ENCODE measurements around the gene STRN3.

STRN3 gene

GRCh38 chr14:30995689-30996088, 30.5 kb downstream of the STRN3 start:
- no peak overlapping the region for H3K18ac ChIP-seq (ENCODE audit: low read length)
- H3K36me3 ChIP-seq (ENCODE audit: control insufficient read depth in 1 of 2, insufficient read depth in 2 of 2, low read length in 2 of 2): peaks cover 2 to 3% of the 10 kb centered on the region in 2 experiments
- no peaks in the 10 kb centered on the region for H3K27me3 ChIP-seq (ENCODE audit: insufficient read depth, low read length)
- no peak overlapping the region for H2AFZ ChIP-seq (ENCODE audit: insufficient read depth, low read length, poor library complexity)
- no peak overlapping the region for H3K9ac ChIP-seq (ENCODE audit: low read length)
- no peak overlapping the region for H4K8ac ChIP-seq (ENCODE audit: low read depth, low read length)
- H3K79me2 ChIP-seq (ENCODE audit: control insufficient read depth, insufficient read depth, low read length, poor library complexity): peaks cover 5% of the 10 kb centered on the region
- no peak overlapping the region for H2BK120ac ChIP-seq (ENCODE audit: insufficient read depth, low read length, poor library complexity)
- no peak overlapping the region for H4K12ac ChIP-seq (ENCODE audit: low read depth, low read length)
- DNase-seq: no peak
- H2BK12ac ChIP-seq (ENCODE audit: low read length): no peak overlapping the region
- no peak overlapping the region for H2BK5ac ChIP-seq (ENCODE audit: low read depth, low read length, poor library complexity)
- no peak overlapping the region for H2AK5ac ChIP-seq (ENCODE audit: low read length)
- H4K91ac ChIP-seq (ENCODE audit: low read depth, low read length): no peak overlapping the region
- no peaks in the 10 kb centered on the region for H3K79me1 ChIP-seq (ENCODE audit: low read length)
- no peaks in the 10 kb centered on the region for H3K4me1 ChIP-seq (ENCODE audit: control insufficient read depth in 1 of 2, insufficient read depth in 2 of 2, low read length in 2 of 2)
- H3K9me3 ChIP-seq (ENCODE audit: insufficient read depth, low read depth, low read length): peaks cover 1% of the 10 kb centered on the region
- H3K27ac ChIP-seq (ENCODE audit: low read depth, low read length): no peak overlapping the region
- no peak overlapping the region for H3K23ac ChIP-seq (ENCODE audit: low read length)
- no peak overlapping the region for H3K4ac ChIP-seq (ENCODE audit: low read depth, low read length)
- no peak overlapping the region for H3K4me2 ChIP-seq (ENCODE audit: low read length)
- no CpG with 5 or more reads among the region's 3 CpGs for WGBS (ENCODE audit: extremely low coverage, insufficient coverage, insufficient read length)
- H3K4me3 ChIP-seq (ENCODE audit: low read depth, low read length): no peak overlapping the region
- H3K14ac ChIP-seq (ENCODE audit: low read length): no peak overlapping the region

GRCh38 chr14:30994681-30995620, 31.2 kb downstream of the STRN3 start:
- Histone ChIP-seq H3K79me2 (ENCODE audit: control insufficient read depth, insufficient read depth, low read length, poor library complexity) (peaks cover 5% of the 10 kb centered on the region), H2BK12ac (ENCODE audit: low read length) (no peak overlapping the region), H3K36me3 (ENCODE audit: control insufficient read depth in 1 of 2, insufficient read depth in 2 of 2, low read length in 2 of 2) (peaks cover 2 to 3% of the 10 kb centered on the region in 2 experiments), H3K4me3 (ENCODE audit: low read depth, low read length) (no peak overlapping the region), H3K23ac (ENCODE audit: low read length) (no peak overlapping the region), H3K4me1 (ENCODE audit: control insufficient read depth in 1 of 2, insufficient read depth in 2 of 2, low read length in 2 of 2) (no peaks in the 10 kb centered on the region), H3K14ac (ENCODE audit: low read length) (no peak overlapping the region), H3K27me3 (ENCODE audit: insufficient read depth, low read length) (no peaks in the 10 kb centered on the region), H2BK5ac (ENCODE audit: low read depth, low read length, poor library complexity) (no peak overlapping the region), H3K4me2 (ENCODE audit: low read length) (no peak overlapping the region), H3K4ac (ENCODE audit: low read depth, low read length) (no peak overlapping the region), H3K9ac (ENCODE audit: low read length) (no peak overlapping the region), H4K12ac (ENCODE audit: low read depth, low read length) (no peak overlapping the region), H2BK120ac (ENCODE audit: insufficient read depth, low read length, poor library complexity) (no peak overlapping the region), H2AK5ac (ENCODE audit: low read length) (no peak overlapping the region), H3K79me1 (ENCODE audit: low read length) (no peaks in the 10 kb centered on the region), H3K18ac (ENCODE audit: low read length) (no peak overlapping the region), H3K9me3 (ENCODE audit: insufficient read depth, low read depth, low read length) (peaks cover 1% of the 10 kb centered on the region), H4K8ac (ENCODE audit: low read depth, low read length) (no peak overlapping the region), H4K91ac (ENCODE audit: low read depth, low read length) (no peak overlapping the region), H3K27ac (ENCODE audit: low read depth, low read length) (no peak overlapping the region), H2AFZ (ENCODE audit: insufficient read depth, low read length, poor library complexity) (no peak overlapping the region)
- DNase-seq: no peak
- no CpG with 5 or more reads among the region's 4 CpGs for WGBS (ENCODE audit: extremely low coverage, insufficient coverage, insufficient read length)

- Histone ChIP-seq H4K91ac (ENCODE audit: low read depth, low read length) (no peak overlapping the region), H2BK5ac (ENCODE audit: low read depth, low read length, poor library complexity) (no peak overlapping the region), H3K79me1 (ENCODE audit: low read length) (no peaks in the 10 kb centered on the region), H3K4me3 (ENCODE audit: low read depth, low read length) (no peak overlapping the region), H3K23ac (ENCODE audit: low read length) (no peak overlapping the region), H3K9ac (ENCODE audit: low read length) (no peak overlapping the region), H3K27me3 (ENCODE audit: insufficient read depth, low read length) (no peaks in the 10 kb centered on the region), H2BK120ac (ENCODE audit: insufficient read depth, low read length, poor library complexity) (no peak overlapping the region), H3K4me2 (ENCODE audit: low read length) (no peak overlapping the region), H3K4me1 (ENCODE audit: control insufficient read depth in 1 of 2, insufficient read depth in 2 of 2, low read length in 2 of 2) (peaks cover 0 to 3% of the 10 kb centered on the region in 2 experiments), H3K27ac (ENCODE audit: low read depth, low read length) (no peak overlapping the region), H3K18ac (ENCODE audit: low read length) (no peak overlapping the region), H4K8ac (ENCODE audit: low read depth, low read length) (no peak overlapping the region), H4K12ac (ENCODE audit: low read depth, low read length) (no peak overlapping the region), H2AFZ (ENCODE audit: insufficient read depth, low read length, poor library complexity) (no peak overlapping the region), H2BK12ac (ENCODE audit: low read length) (no peak overlapping the region), H3K14ac (ENCODE audit: low read length) (no peak overlapping the region), H2AK5ac (ENCODE audit: low read length) (no peak overlapping the region), H3K36me3 (ENCODE audit: control insufficient read depth in 1 of 2, insufficient read depth in 2 of 2, low read length in 2 of 2) (no peaks in the 10 kb centered on the region), H3K4ac (ENCODE audit: low read depth, low read length) (peak overlapping the region; percentile 9), H3K9me3 (ENCODE audit: insufficient read depth, low read depth, low read length) (no peaks in the 10 kb centered on the region), H3K79me2 (ENCODE audit: control insufficient read depth, insufficient read depth, low read length, poor library complexity) (peaks cover 4% of the 10 kb centered on the region)
- DNase-seq: no peak
Measured at GRCh38 chr14:30993071-30993470, 33.1 kb downstream of the STRN3 start.

GRCh38 chr14:30991408-30991807, 34.8 kb downstream of the STRN3 start:
- Histone ChIP-seq H3K36me3 (ENCODE audit: control insufficient read depth in 1 of 2, insufficient read depth in 2 of 2, low read length in 2 of 2) (no peaks in the 10 kb centered on the region), H3K79me2 (ENCODE audit: control insufficient read depth, insufficient read depth, low read length, poor library complexity) (peaks cover 2% of the 10 kb centered on the region), H3K4me3 (ENCODE audit: low read depth, low read length) (no peak overlapping the region), H3K27ac (ENCODE audit: low read depth, low read length) (no peak overlapping the region), H3K79me1 (ENCODE audit: low read length) (no peaks in the 10 kb centered on the region), H3K4me1 (ENCODE audit: control insufficient read depth in 1 of 2, insufficient read depth in 2 of 2, low read length in 2 of 2) (peaks cover 0 to 3% of the 10 kb centered on the region in 2 experiments), H3K4ac (ENCODE audit: low read depth, low read length) (no peak overlapping the region), H3K9ac (ENCODE audit: low read length) (no peak overlapping the region), H2AK5ac (ENCODE audit: low read length) (no peak overlapping the region), H3K27me3 (ENCODE audit: insufficient read depth, low read length) (no peaks in the 10 kb centered on the region), H2BK12ac (ENCODE audit: low read length) (no peak overlapping the region), H3K9me3 (ENCODE audit: insufficient read depth, low read depth, low read length) (no peaks in the 10 kb centered on the region), H4K8ac (ENCODE audit: low read depth, low read length) (no peak overlapping the region), H2AFZ (ENCODE audit: insufficient read depth, low read length, poor library complexity) (no peak overlapping the region), H3K14ac (ENCODE audit: low read length) (no peak overlapping the region), H2BK5ac (ENCODE audit: low read depth, low read length, poor library complexity) (no peak overlapping the region), H3K4me2 (ENCODE audit: low read length) (no peak overlapping the region), H3K18ac (ENCODE audit: low read length) (no peak overlapping the region), H4K12ac (ENCODE audit: low read depth, low read length) (no peak overlapping the region), H4K91ac (ENCODE audit: low read depth, low read length) (no peak overlapping the region), H2BK120ac (ENCODE audit: insufficient read depth, low read length, poor library complexity) (no peak overlapping the region), H3K23ac (ENCODE audit: low read length) (no peak overlapping the region)
- WGBS (ENCODE audit: extremely low coverage, insufficient coverage, insufficient read length): 100% methylated on average over 1 of the region's 2 CpGs
- DNase-seq: no peak

Data from trophoblast cell (in vitro differentiated cells and primary cell).